Endothelial cell of umbilical vein (primary cell): ENCODE measurements around the gene PPP2CA. TPM values are rescaled to one million over a fixed set of nuclear protein-coding genes. Genes with fewer than 3 reads are reported as not detected.

ENCODE experiments used
- BruUV-seq: library from RNA; stranded (reverse); fragments of 400-500 nt; replicated peaks from 2 replicates; lab custom pipeline; 2021; lab: Mats Ljungman, UMichigan
- CTCF ChIA-PET: fragments of 300-600, 350-600 bp; sonication (Branson Sonifier 250); formaldehyde crosslinking; loops from one replicate; lab custom pipeline; 2021; ENCODE audit warnings: antibody characterized with exemption, inconsistent platforms; lab: Charles Lee
- POLR2A ChIA-PET: fragments of 300-600, 350-600 bp; sonication (Branson Sonifier 250); formaldehyde crosslinking; loops from one replicate; lab custom pipeline; 2021; ENCODE audit warnings: antibody characterized with exemption, inconsistent platforms; lab: Charles Lee
- DNase-seq: peaks from one replicate; pipeline ENCODE4 v3.0.0-alpha.2; 2011; ENCODE audit warnings: low read depth, low spot score
- FAIRE-seq: peaks from 2 replicates; lab custom pipeline; 2011; peaks lifted over from hg19 to GRCh38; lab: Jason Lieb, UNC
- H2AFZ ChIP-seq: 2 replicates; pipeline ENCODE4 v1.6.0; 2012; ENCODE audit warnings: low read depth, low read length, control low read depth, inconsistent platforms
- H3K27ac ChIP-seq: 2 replicates; pipeline ENCODE4 v1.5.1; 2011; ENCODE audit warnings: low read depth, mild to moderate bottlenecking, control low read depth, low read length, moderate library complexity; ENCODE audit not compliant: insufficient read depth
- H3K27me3 ChIP-seq, 2 experiments: 2 replicates each; pipeline versions ENCODE4 v1.6.0 to v1.6.1; 2011; ENCODE audit warnings: low read length in 2 of 2, mixed read lengths in 1 of 2; ENCODE audit not compliant: control insufficient read depth in 2 of 2, insufficient read depth in 2 of 2
- H3K36me3 ChIP-seq, 2 experiments: 2 replicates in 1 of 2; 3 replicates in 1 of 2; pipeline ENCODE4 v1.5.1; 2011; ENCODE audit warnings: low read length in 2 of 2, mild to moderate bottlenecking in 1 of 2, moderate library complexity in 1 of 2; ENCODE audit not compliant: control insufficient read depth in 2 of 2, insufficient read depth in 2 of 2; ENCODE audit errors: extremely low read depth in 1 of 2
- H3K4me1 ChIP-seq: 3 replicates; pipeline ENCODE4 v1.5.1; 2011; ENCODE audit warnings: mild to moderate bottlenecking, low read length; ENCODE audit not compliant: control insufficient read depth, insufficient read depth; ENCODE audit errors: extremely low read depth
- H3K4me2 ChIP-seq: 2 replicates; pipeline ENCODE4 v1.6.1; 2011; ENCODE audit warnings: low read length, control low read depth, mixed read lengths; ENCODE audit not compliant: insufficient read depth
- H3K4me3 ChIP-seq, 3 experiments: fragments of 200-600 bp in 1 of 3; sonication (generic), shearing (Covaris generic) in 1 of 3; replicated peaks in 1 of 3; 2 replicates each; pipeline ENCODE4 v1.5.1; 2011 to 2016; ENCODE audit warnings: control low read depth in 3 of 3, low read length in 3 of 3, mild to moderate bottlenecking in 2 of 3, inconsistent platforms in 1 of 3, low read depth in 1 of 3, moderate library complexity in 1 of 3; ENCODE audit not compliant: insufficient read depth in 1 of 3
- H3K79me2 ChIP-seq: 2 replicates; pipeline ENCODE4 v1.6.0; 2012; ENCODE audit warnings: low read length, inconsistent platforms; ENCODE audit not compliant: control insufficient read depth, insufficient read depth
- H3K9ac ChIP-seq: replicated peaks from 2 replicates; pipeline ENCODE3; 2011; ENCODE audit warnings: low read length, control low read depth; ENCODE audit not compliant: insufficient read depth; ENCODE audit errors: extremely low read depth
- H3K9me1 ChIP-seq: replicated peaks from 3 replicates; pipeline ENCODE4 v1.6.0; 2011; ENCODE audit warnings: mild to moderate bottlenecking, low read length; ENCODE audit not compliant: control insufficient read depth, insufficient read depth; ENCODE audit errors: extremely low read depth
- H3K9me3 ChIP-seq: replicated peaks from 2 replicates; pipeline ENCODE4 v1.5.1; 2012; ENCODE audit warnings: low read length, inconsistent platforms; ENCODE audit not compliant: control insufficient read depth, insufficient read depth
- H4K20me1 ChIP-seq: replicated peaks from 2 replicates; pipeline ENCODE3; 2011; ENCODE audit warnings: mild to moderate bottlenecking, low read length; ENCODE audit not compliant: control insufficient read depth, insufficient read depth; ENCODE audit errors: extremely low read depth
- CTCF ChIP-seq, 2 donors: IDR thresholded peaks; 1 replicate in 1 of 2; 2 replicates in 1 of 2; pipeline ENCODE4 v1.5.1; 2011; ENCODE audit warnings: low read length in 2 of 2, mild to moderate bottlenecking in 2 of 2, moderate library complexity in 2 of 2, control low read depth in 1 of 2, inconsistent platforms in 1 of 2, low read depth in 1 of 2; ENCODE audit not compliant: insufficient read depth in 1 of 2; ENCODE audit errors: extremely low read depth in 1 of 2
- EZH2 ChIP-seq: IDR thresholded peaks from 2 replicates; pipeline ENCODE4 v1.6.1; 2012; ENCODE audit warnings: borderline replicate concordance, low read depth, mild to moderate bottlenecking, moderate library complexity, low read length, inconsistent platforms; ENCODE audit not compliant: severe bottlenecking
- FOS ChIP-seq: IDR thresholded peaks from 2 replicates; pipeline ENCODE4 v1.6.1; 2011; ENCODE audit warnings: mild to moderate bottlenecking, low read length, moderate library complexity, borderline replicate concordance; ENCODE audit not compliant: insufficient read depth
- GATA2 ChIP-seq: IDR thresholded peaks from 2 replicates; pipeline ENCODE4 v1.7.0; 2011; ENCODE audit warnings: low read depth, mild to moderate bottlenecking, moderate library complexity, mixed read lengths, low read length; ENCODE audit not compliant: insufficient read length, insufficient read depth
- JUN ChIP-seq: IDR thresholded peaks from 2 replicates; pipeline ENCODE4 v1.6.1; 2011; ENCODE audit warnings: borderline replicate concordance, low read depth; ENCODE audit not compliant: insufficient read length, insufficient read depth
- MYC ChIP-seq: IDR thresholded peaks from one replicate; pipeline ENCODE4 v1.6.1; 2011; ENCODE audit warnings: mild to moderate bottlenecking, low read depth, low read length
- POLR2A ChIP-seq: IDR thresholded peaks from 2 replicates; pipeline ENCODE4 v1.6.1; 2012; ENCODE audit warnings: low read depth, mild to moderate bottlenecking, control low read depth, low read length
- POLR2AphosphoS5 ChIP-seq: IDR thresholded peaks from 2 replicates; pipeline ENCODE4 v1.6.1; 2012; ENCODE audit warnings: low read depth, mild to moderate bottlenecking, control low read depth, low read length, moderate library complexity; ENCODE audit not compliant: insufficient read depth
- dilution Hi-C: fragments of 300-500 bp; cut with MboI; formaldehyde crosslinking; loops from one replicate; pipeline ENCODE4 v1.15.0; 2019; ENCODE audit warnings: low sequenced_read_pairs; ENCODE audit not compliant: extremely low pct_ligation_motif_present
- intact Hi-C: fragments of 100-400 bp; cut with micrococcal nuclease; formaldehyde crosslinking; loops from one replicate; pipeline ENCODE4 v1.10.0; 2022
- polyA plus RNA-seq, 4 experiments: library from polyadenylated mRNA; depleted of rRNA in 3 of 4; stranded (reverse) in 3 of 4; unstranded in 1 of 4; fragments of >200 nt; gene quantifications; 2 replicates each; pipeline versions ENCODE4 v1.2.1 to v1.2.3, GENCODE V29; 2011 to 2012; ENCODE audit warnings: missing spikeins in 1 of 4
- total RNA-seq: library from RNA; stranded (reverse); gene quantifications from 2 replicates; pipeline ENCODE4 v1.2.3, GENCODE V29; 2021

The PPP2CA gene
- total and polyA plus RNA-seq, 2 donors (not counting 3 experiments of a cell fraction or from before 2014, with no cell fraction given), result 107 to 183 TPM

GRCh38 chr5:134271059-134271458 is 45.2 kb upstream of the PPP2CA start:
- CTCF ChIA-PET, result no interaction called here
- Histone ChIP-seq H3K9me3 (no peaks in the 10 kb centered on the region), H3K9me1 (no peaks in the 10 kb centered on the region), H3K4me3 (no peak overlapping the region), H3K27ac (no peak overlapping the region), H3K36me3 (no peaks in the 10 kb centered on the region), H3K27me3 (peaks cover 21 to 27% of the 10 kb centered on the region in 2 experiments), H3K9ac (no peak overlapping the region), H3K79me2 (no peaks in the 10 kb centered on the region), H2AFZ (no peak overlapping the region), H3K4me2 (no peak overlapping the region), H4K20me1 (no peaks in the 10 kb centered on the region), H3K4me1 (no peaks in the 10 kb centered on the region)
- BruUV-seq, result no TSS peak
- intact Hi-C loops (no loop called here), dilution Hi-C loops (no loop called here)
- POLR2A ChIA-PET, result no interaction called here
- FAIRE-seq (no peak), DNase-seq (no peak)
- TF ChIP-seq CTCF (IDR thresholded peaks at IDR 0.05; ENCODE audit: extremely low read depth in 1 of 2, insufficient read depth in 1 of 2, low read depth in 1 of 2, low read length in 2 of 2) (no peak), FOS (no peak), EZH2 (no peak), POLR2AphosphoS5 (no peak), GATA2 (no peak), POLR2A (no peak), MYC (no peak), JUN (no peak)
